A549 (cell line): Measurements from ENCODE around the gene TNC.

Source experiments
- ATOH8 ChIP-seq: fragments of 250-450 bp; sonication (Bioruptor Pico); IDR thresholded peaks from 2 replicates; pipeline ENCODE4 v1.5.0; 2020; ENCODE audit warnings: low read depth, mild to moderate bottlenecking, moderate library complexity
- CEBPB ChIP-seq, 2 experiments: fragments of >200 bp in 1 of 2; sonication (Bioruptor Twin) in 1 of 2; formaldehyde crosslinking in 1 of 2; IDR thresholded peaks; 2 replicates each; pipeline ENCODE4 v1.6.1; 2012 to 2016
- CTCF ChIP-seq: fragments of >200 bp; sonication (Bioruptor Twin); formaldehyde crosslinking; IDR thresholded peaks from 3 replicates; pipeline ENCODE4 v1.5.1; 2016
- EP300 ChIP-seq, 2 experiments: fragments of >200 bp; sonication (Bioruptor Twin); formaldehyde crosslinking; IDR thresholded peaks; 2 replicates in 1 of 2; 3 replicates in 1 of 2; pipeline ENCODE4 v1.6.1; 2016 to 2017
- ESRRA ChIP-seq: fragments of 150-350 bp; IDR thresholded peaks from 2 replicates; pipeline ENCODE4 v1.6.1; 2014; ENCODE audit warnings: mild to moderate bottlenecking, low read length, borderline replicate concordance
- HOXA7 ChIP-seq: fragments of 250-450 bp; sonication (Bioruptor Pico); IDR thresholded peaks from 2 replicates; pipeline ENCODE4 v1.5.0; 2020; ENCODE audit warnings: mild to moderate bottlenecking, moderate library complexity
- JUN ChIP-seq, 2 experiments: fragments of >200 bp; sonication (Bioruptor Twin); formaldehyde crosslinking; IDR thresholded peaks; 2 replicates in 1 of 2; 3 replicates in 1 of 2; pipeline ENCODE4 v1.6.1; 2016 to 2017
- JUNB ChIP-seq: fragments of >200 bp; sonication (Bioruptor Twin); formaldehyde crosslinking; IDR thresholded peaks from 2 replicates; pipeline ENCODE4 v1.6.1; 2016
- MAFK ChIP-seq: fragments of 450-650 bp; IDR thresholded peaks from 2 replicates; pipeline ENCODE4 v1.6.1; 2014; ENCODE audit not compliant: partially characterized antibody
- MAZ ChIP-seq: fragments of 150-350 bp; IDR thresholded peaks from 2 replicates; pipeline ENCODE4 v1.6.1; 2014; ENCODE audit warnings: antibody characterized with exemption, low read depth, low read length, borderline replicate concordance
- PBX3 ChIP-seq: IDR thresholded peaks from 2 replicates; pipeline ENCODE4 v1.6.1; 2012
- POLR2A ChIP-seq: IDR thresholded peaks from 2 replicates; pipeline ENCODE4 v1.6.1; 2012; ENCODE audit warnings: mild to moderate bottlenecking, low read length
- REST ChIP-seq: fragments of 200-600 bp; sonication (generic); IDR thresholded peaks from 2 replicates; pipeline ENCODE4 v1.6.1; 2016; ENCODE audit warnings: antibody characterized with exemption, mild to moderate bottlenecking, moderate library complexity
- SMC3 ChIP-seq: fragments of >200 bp; sonication (Bioruptor Twin); formaldehyde crosslinking; IDR thresholded peaks from 3 replicates; pipeline ENCODE4 v1.6.1; 2018; ENCODE audit warnings: inconsistent platforms

GRCh38 chr9:114987116-114987515 lies 130.8 kb downstream of the TNC start:
- TF ChIP-seq REST = no peak
- TF ChIP-seq ESRRA = no peak
- no peak for TF ChIP-seq ATOH8 (CRISPR knock-in tag)
- no peak for TF ChIP-seq CTCF
- no peak for TF ChIP-seq POLR2A
- TF ChIP-seq MAZ = no peak
- TF ChIP-seq SMC3 = no peak
- TF ChIP-seq MAFK = no peak
- no peak for TF ChIP-seq EP300 (IDR thresholded peaks at IDR 0.05)
- TF ChIP-seq JUN (IDR thresholded peaks at IDR 0.05) = no peak
- TF ChIP-seq JUNB = no peak
- TF ChIP-seq HOXA7 (CRISPR knock-in tag) = no peak
- TF ChIP-seq CEBPB (IDR thresholded peaks at IDR 0.05) = no peak
- TF ChIP-seq PBX3 = no peak
